G401 (cell line): ENCODE data around the gene PLA2G3. TPM values are rescaled to one million over a fixed set of nuclear protein-coding genes. Genes with fewer than 3 reads are reported as not detected.
A peak's percentile ranks its signal among the peaks of the same experiment; 100 is the strongest.

ENCODE experiments used
- DNase-seq: peaks from one replicate; pipeline ENCODE4 v3.0.0-alpha.2; 2015; ENCODE audit warnings: low spot score
- in situ Hi-C: cut with HindIII; loops from 2 replicates; pipeline ENCODE4 v1.10.0; 2016; ENCODE audit warnings: low sequenced_read_pairs, mixed read lengths
- total RNA-seq: library from RNA; depleted of rRNA; stranded (reverse); fragments of >200 nt; shearing (Covaris generic); gene quantifications from 2 replicates; pipeline ENCODE4 v1.2.3, GENCODE V29; 2014; rRNA removed

The PLA2G3 gene
- total RNA-seq, 1 experiment from 2014 or later = 4.9 TPM

- in situ Hi-C loops = no loop called here
- DNase-seq = no peak
Measured at GRCh38 chr22:31092161-31092560, 48.1 kb downstream of the PLA2G3 start.

DNA sequence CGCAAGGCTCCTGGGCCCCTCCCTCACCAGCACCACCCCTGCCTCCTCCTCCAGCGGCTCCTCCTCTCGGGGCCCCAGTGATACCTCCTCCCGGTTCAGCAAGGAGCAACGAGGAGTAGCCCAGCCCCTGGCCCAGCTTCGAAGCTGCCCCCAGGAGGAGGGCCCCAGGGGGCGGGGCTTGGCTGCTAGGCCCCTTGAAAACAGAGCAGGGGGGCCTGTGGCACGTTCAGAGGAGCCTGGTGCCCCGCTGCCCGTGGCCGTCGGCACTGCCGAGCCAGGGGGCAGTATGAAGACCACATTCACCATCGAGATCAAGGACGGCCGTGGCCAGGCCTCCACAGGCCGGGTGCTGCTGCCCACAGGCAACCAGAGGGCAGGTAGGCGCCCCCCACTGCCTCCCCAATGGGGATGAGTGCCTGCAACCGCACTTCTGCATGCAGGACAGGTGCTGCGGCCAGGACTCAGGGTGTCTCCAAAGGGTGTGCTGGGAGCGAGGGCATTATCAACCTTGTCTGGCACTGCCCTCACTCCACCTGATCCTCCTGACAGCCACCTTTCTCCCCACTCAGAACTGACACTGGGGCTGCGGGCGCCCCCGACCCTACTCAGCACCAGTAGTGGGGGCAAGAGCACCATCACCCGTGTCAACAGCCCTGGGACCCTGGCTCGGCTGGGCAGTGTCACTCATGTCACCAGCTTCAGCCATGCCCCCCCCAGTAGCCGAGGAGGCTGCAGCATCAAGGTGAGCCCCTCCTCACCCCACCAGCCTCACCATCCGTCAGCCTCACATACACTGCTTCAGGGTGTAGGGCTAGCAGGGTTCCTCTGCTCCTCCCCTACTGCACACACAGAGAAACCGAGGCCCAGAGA, 49.0 kb downstream of the PLA2G3 start:
- DNase-seq = no peak
- in situ Hi-C loops = no loop called here

DNA sequence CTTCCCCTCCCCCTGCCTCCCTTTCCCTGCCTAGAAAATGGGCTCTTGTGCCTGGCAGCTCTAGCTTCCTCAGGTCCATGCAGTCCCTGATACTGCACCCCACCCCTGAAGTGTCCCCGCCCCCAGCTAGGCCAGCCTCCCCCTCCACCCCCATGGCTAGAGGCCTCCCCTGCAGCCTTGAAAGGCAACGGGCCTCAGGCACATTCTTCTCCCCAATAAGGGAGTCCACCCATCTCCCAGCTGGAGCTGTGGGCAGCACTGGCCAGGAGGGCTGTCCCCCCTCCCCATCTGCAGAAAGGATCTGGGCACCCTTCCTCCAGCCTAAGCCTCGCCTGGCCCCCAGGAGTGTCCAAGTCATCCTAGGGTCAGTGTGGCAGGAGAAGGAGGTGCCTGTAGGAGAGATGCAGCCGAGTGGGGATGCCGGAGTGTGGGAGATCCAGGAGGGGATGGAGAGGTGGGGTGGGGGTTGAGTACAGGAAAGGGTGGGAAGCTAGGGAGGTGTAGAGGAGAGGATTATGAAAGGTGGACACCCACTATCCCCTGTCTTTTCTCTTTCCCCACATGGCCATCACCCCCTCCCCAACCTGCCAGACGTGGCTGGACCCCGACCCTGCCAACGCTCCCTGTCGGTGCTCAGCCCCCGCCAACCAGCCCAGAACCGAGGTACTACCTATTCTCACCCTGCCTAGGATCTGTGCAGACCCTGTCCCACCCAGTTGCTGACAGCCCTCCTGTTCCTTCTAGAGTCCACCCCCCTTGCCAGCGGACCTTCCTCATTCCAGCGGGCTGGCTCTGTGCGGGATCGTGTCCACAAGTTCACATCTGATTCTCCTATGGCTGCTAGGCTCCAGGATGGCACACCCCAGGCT, 49.9 kb downstream of the PLA2G3 start:
- no peak for DNase-seq
- in situ Hi-C loops = no loop called here

DNA sequence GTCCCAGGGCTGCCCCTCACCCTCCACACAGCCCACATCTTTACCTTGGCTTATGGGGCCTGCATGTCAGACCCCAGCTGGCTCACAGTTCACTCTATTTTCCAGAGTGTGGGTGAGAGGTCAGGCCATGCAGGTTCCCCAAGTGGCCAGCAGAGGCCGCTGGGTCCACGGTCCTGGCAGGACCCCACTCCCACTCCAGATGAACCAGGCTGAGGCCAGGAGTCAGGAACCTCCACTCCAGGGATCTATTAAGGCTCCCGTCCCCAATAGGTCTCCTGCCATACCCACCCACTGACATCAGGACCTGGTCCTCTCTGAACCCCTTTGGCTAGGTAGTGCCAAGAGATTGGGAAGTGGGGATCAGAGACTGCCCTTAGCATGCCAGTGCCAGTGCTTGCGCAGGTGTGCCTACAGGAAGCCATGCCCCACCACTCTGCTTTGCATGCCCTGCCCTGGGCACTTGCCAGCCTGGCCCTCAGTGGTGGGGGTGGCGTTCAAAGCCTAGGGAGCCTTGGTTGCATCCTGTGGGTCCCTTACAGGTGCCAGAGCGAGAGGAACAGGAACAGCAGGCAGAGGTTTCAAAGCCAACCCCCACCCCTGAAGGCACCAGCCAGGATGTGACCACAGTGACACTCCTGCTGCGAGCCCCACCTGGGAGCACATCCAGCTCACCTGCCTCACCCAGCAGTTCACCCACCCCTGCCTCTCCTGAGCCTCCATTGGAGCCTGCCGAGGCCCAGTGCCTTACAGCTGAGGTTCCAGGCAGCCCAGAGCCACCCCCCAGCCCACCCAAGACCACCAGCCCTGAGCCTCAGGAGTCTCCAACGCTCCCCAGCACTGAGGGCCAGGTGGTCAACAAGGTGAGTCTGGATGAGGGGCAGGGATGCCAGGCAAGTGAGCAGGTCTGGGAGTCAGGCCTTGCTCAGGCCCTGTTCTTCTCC, 50.9 kb downstream of the PLA2G3 start:
- in situ Hi-C loops = no loop called here
- peak; percentile 49 for DNase-seq

GRCh38 chr22:31088233-31088986, 51.9 kb downstream of the PLA2G3 start:
- in situ Hi-C loops = no loop called here
- no peak for DNase-seq

DNA sequence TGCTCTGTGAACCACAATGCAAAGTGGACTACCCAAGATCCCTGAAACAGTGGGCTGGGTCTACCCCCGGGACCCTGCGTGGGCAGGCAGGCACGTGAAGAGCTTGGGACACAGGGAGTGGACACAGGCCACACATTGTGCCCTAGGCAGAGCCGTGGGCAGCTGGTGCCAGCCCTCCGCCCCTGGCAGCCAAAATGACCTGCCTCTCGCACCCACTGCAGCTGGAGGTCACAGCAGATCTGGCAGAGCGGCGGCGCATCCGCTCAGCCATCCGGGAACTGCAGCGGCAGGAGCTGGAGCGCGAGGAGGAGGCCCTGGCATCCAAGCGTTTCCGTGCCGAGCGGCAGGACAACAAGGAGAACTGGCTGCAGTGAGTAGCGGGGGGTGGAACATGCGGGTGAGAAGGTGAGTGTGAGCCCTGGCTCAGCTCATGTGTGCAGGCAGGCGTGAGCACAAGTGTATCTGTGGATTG, 52.5 kb downstream of the PLA2G3 start:
- in situ Hi-C loops = no loop called here
- no peak for DNase-seq

GRCh38 chr22:31086703-31087330, 53.5 kb downstream of the PLA2G3 start:
- no peak for DNase-seq
- in situ Hi-C loops = no loop called here

GRCh38 chr22:31085928-31086327, 54.4 kb downstream of the PLA2G3 start:
- in situ Hi-C loops = no loop called here
- no peak for DNase-seq

GRCh38 chr22:31085493-31085824, 54.8 kb downstream of the PLA2G3 start:
- DNase-seq = no peak

GRCh38 chr22:31084811-31085492, 55.4 kb downstream of the PLA2G3 start:
- in situ Hi-C loops = no loop called here
- DNase-seq = peak; percentile 45

More at GRCh38 chr22:31085493-31085824, 54.8 kb downstream of the PLA2G3 start:
- in situ Hi-C loops = no loop called here

Other genes with a start within 250 kb of the PLA2G3 start
- gene MORC2, start 171.7 kb downstream of the PLA2G3 start, total RNA-seq = 17.5 and 28.8 TPM in 2 replicates
- gene TUG1, start 171.2 kb downstream of the PLA2G3 start, total RNA-seq = 34.4 and 41.8 TPM in 2 replicates
- gene SMTN, start 59.2 kb downstream of the PLA2G3 start, total RNA-seq = 27.9 and 38.9 TPM in 2 replicates
- 55.1 and 115 TPM in 2 replicates for gene SELENOM, start 32.9 kb downstream of the PLA2G3 start, total RNA-seq
- 0.74 and 3.0 TPM in 2 replicates for gene INPP5J, start 17.5 kb downstream of the PLA2G3 start, total RNA-seq
- gene RNF185, start 19.7 kb upstream of the PLA2G3 start, total RNA-seq = 45.7 and 54.8 TPM in 2 replicates
- 49.9 and 58.0 TPM in 2 replicates for gene LIMK2, start 71.8 kb upstream of the PLA2G3 start, total RNA-seq
- 9.3 and 12.5 TPM in 2 replicates for gene PIK3IP1, start 152.0 kb upstream of the PLA2G3 start, total RNA-seq
- gene PATZ1, start 205.8 kb upstream of the PLA2G3 start, total RNA-seq = 30.2 and 30.8 TPM in 2 replicates